NK-92 (cell line): ENCODE measurements around the gene TLCD2.
"Not testable (repeated sequence)": the region's sequence is repeated elsewhere in the genome, so short reads cannot be mapped to it uniquely, and the experiment has no call there.

ENCODE experiments used
- DNase-seq: peaks from one replicate; lab custom pipeline; 2025; ENCODE audit not compliant: unreplicated experiment; lab: John Stamatoyannopoulos, UW

TLCD2 gene

GRCh38 chr17:1709971-1710806 is at the start of gene TLCD2:
TSS of gene TLCD2 (minus strand) at chr17:1710377. CDS start at chr17:1710242, 135 bp downstream.
- no peak for DNase-seq

DNA sequence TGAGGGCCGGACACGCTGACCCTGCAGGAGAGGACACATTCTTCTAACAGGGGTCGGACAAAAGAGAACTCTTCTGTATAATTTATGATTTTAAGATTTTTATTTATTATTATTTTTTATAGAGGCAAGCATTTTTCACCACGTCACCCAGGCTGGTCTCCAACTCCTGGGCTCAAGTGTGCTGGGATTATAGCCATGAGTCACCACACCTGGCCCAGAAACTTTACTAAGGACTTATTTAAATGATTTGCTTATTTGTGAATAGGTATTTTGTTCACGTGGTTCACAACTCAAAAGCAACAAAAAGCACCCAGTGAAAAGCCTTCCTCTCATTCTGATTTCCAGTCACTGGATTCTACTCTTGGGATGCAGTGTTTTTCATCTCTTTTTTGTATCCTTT is 49.4 kb upstream of the TLCD2 start:
- no peak for DNase-seq

DNA sequence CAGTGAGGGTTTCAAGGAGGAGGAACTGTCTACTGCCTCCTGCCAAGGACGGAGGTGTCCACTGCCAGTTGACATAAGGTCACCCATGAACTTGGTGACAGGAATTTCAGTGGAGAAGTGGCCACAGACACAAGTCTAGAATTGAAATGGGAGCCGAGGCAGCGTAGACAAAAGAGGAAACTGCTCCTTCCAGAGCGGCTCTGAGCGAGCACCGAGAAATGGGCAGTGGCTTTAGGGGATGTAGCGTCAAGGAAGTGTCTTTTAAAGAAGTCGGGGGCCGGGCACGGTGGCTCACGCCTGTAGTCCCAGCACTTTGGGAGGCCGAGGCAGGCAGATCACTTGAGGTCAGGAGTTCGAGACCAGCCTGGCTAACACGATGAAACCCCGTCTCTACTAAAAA is 48.6 kb upstream of the TLCD2 start:
- no peak for DNase-seq

- no peak for DNase-seq
These were observed 45.7 kb upstream of the TLCD2 start for GRCh38 chr17:1755827-1756262.

- DNase-seq = no peak
These were observed 45.2 kb upstream of the TLCD2 start for GRCh38 chr17:1755252-1755826.

- DNase-seq = no peak
These were observed 44.4 kb upstream of the TLCD2 start for GRCh38 chr17:1754430-1755112.

DNA sequence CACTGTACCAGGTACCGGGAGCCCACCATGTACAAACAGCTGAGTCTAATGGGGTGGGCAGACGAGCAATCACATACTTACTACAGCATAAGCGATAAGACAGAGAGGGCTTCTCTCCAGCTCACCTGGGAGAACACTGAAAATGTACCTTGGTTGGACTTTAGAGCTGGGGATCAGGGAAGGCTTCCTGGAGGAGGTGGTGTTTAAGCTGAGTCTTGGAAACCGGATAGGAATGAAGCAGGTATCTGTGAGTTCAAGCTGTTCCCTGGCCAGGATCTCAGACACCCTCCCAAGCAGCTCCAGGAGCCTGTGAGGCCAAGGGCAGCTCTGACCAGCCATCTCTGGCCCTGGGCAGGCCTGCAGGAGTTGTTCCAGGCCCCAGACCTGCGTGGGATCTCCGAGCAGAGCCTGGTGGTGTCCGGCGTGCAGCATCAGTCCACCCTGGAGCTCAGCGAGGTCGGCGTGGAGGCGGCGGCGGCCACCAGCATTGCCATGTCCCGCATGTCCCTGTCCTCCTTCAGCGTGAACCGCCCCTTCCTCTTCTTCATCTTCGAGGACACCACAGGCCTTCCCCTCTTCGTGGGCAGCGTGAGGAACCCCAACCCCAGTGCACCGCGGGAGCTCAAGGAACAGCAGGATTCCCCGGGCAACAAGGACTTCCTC is 43.7 kb upstream of the TLCD2 start:
- DNase-seq = no peak

DNA sequence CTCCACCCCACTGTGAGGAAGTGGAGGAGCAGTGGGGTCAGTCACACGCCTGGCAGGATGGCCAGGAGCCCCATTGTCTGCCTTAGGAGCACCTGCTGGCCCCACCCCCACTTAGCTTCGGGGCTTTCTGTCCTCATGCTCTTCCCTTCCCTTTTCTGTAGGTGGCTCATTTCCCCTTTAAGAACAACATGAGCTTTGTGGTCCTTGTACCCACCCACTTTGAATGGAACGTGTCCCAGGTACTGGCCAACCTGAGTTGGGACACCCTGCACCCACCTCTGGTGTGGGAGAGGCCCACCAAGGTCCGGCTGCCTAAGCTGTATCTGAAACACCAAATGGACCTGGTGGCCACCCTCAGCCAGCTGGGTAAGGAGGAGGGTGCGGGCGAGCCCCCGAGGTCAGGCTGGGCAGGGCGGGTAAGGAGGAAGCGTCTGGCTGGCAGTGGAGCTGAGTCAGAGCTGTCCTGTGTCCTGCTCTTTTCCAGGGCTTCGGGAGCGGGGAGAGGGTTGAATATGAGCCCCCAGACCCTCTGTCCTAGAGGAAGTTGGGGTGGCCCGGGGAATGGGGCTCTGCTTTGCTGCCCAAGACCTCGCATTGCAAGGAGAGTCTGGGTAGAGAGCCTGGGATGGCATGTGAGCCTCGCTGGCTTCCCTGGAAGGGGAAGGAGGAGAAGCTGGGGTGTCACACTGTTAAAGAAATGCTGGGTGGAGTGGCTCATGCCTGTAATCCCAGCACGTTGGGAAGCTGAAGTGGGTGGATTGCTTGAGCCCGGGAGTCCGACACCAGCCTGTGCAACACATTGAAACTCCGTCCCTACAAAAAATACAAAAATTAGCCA is 42.5 kb upstream of the TLCD2 start:
- no peak for DNase-seq

- no peak for DNase-seq
These were observed 40.5 kb upstream of the TLCD2 start for GRCh38 chr17:1750628-1751027.

DNA sequence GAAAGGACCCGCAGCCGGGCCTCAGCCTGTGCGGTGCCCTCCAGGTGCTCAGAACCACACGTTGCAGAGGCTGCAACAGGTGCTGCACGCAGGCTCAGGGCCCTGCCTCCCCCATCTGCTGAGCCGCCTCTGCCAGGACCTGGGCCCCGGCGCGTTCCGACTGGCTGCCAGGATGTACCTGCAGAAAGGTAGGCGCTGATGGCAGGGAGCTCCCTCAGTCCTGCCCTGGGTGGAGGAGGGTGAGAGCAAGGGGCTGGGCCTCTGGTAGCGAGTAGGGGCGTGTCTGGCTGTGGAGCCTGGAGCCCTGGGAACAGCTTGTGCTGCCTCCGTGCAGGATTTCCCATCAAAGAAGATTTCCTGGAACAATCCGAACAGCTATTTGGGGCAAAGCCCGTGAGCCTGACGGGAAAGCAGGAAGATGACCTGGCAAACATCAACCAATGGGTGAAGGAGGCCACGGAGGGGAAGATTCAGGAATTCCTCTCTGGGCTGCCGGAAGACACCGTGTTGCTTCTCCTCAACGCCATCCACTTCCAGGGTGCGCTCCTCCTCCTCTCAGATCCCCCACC is 36.9 kb upstream of the TLCD2 start:
- DNase-seq = no peak

- DNase-seq = no peak
These were observed 35.4 kb upstream of the TLCD2 start for GRCh38 chr17:1745513-1746020.

DNA sequence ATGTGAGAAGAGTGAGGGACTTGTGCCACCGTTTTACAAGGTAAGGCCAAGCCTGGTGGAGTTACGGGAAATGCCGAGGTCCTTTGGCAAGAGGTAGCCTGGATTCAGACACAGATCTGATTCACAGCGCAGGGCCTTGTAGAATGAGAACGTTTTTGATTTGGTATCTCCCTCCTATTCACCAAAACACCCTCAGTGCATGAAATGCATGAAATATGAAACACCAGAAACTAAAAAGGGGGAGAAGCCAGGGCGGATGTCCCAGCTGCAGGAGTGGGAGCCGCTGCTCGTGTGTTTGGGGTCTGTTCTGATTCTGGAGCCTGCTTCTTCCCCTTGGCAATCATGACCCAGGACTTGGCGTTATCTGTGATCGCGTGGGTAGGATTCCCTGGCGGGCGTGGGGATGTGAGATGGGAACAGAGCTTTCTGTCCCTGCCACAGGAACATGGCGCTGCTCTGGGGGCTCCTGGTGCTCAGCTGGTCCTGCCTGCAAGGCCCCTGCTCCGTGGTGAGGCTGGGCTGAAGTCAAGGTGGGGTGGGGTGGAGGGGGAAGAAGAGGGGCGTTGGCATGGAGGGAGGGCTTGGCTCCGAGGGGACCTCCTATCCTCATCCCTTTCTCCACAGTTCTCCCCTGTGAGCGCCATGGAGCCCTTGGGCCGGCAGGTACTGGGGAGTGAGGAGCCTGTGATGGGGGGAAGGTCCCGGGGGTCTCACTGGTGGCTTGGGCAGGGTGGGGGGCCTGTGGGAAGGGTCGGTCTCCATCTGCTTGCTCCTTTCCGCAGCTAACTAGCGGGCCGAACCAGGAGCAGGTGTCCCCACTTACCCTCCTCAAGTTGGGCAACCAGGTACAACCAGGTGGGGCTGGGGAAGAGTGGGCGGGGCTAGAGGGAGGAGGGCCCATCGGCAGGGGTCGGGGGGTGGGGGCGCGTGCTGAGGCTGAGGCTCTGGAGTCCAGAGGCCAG is 34.7 kb upstream of the TLCD2 start:
- DNase-seq = no peak

DNA sequence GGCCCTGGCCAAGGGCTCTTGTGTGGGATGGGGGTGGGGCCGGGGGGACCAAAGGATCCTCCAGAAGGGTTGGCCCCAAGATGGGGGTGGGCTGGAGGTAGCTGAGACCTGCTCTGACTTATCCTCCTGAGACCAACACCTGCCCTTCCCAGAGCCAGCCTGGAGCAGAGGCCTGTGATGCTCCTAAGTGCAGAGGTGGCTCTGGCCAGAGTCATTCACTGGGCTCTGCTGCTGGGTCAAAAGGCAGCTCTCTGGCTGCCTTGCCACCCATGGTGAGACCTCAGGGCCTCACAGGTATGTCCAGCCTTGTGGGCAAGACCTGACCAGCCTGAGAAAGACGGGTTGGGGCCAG is 32.9 kb upstream of the TLCD2 start:
- DNase-seq = no peak

DNA sequence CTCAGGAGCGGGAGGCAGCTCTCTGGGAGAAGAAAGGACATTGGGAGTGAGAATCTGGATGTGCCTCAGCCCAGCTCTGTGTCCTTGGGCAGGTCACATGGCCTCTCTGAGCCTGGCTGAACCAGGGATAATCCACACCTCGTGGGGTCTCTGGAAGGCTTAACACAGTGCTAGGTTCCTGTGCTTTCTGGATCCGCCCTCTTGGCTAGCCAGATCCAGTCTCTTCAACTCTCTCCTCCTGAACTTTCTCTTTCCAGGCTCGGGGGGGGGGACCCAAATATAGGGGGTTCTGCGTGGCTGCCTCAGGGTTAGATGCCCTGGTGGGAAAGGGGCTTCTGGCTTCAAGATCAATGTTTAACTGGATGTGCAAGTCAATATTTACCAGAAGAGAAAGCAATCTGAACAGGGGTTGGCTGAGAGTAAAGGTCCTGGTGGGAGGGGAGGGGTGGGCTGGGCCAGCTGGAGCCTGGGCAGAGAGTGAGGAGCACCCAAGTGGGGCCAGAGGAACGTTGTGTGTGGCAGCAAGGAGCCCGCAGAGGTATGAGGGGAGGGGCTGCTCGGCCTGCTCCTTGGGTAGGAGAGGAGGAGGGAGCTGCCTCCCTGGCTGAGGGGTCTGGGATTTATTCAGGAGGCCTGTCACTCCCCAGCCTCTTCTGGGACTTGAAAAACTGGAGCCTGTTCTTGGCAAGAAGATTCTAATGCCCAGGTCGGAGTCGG is 32.4 kb upstream of the TLCD2 start, which contains the start of gene SERPINF2:
Gene SERPINF2 (plus strand): TSS at position 501 of the 717 bp plus-strand sequence. CDS start 2,125 bp downstream, outside the sequence.
- no peak for DNase-seq

DNA sequence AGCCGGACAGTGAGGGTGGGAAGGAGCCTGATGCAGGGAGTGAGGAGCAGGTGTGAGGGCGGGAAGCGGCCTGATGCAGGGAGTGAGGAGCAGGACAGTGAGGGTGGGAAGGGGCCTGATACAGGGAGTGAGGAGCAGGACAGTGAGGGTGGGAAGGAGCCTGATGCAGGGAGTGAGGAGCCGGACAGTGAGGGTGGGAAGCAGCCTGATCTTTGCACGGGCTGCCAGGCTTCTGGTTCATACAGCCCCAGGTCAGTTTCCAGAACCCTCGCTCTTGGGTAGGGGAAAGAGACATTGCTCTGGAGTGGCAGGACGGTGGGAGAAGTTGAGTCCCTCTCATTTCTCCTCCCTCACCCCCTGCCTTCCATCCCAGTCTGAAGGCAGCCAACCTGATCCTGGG is 31.7 kb upstream of the TLCD2 start:
- not testable (repeated sequence) for DNase-seq

DNA sequence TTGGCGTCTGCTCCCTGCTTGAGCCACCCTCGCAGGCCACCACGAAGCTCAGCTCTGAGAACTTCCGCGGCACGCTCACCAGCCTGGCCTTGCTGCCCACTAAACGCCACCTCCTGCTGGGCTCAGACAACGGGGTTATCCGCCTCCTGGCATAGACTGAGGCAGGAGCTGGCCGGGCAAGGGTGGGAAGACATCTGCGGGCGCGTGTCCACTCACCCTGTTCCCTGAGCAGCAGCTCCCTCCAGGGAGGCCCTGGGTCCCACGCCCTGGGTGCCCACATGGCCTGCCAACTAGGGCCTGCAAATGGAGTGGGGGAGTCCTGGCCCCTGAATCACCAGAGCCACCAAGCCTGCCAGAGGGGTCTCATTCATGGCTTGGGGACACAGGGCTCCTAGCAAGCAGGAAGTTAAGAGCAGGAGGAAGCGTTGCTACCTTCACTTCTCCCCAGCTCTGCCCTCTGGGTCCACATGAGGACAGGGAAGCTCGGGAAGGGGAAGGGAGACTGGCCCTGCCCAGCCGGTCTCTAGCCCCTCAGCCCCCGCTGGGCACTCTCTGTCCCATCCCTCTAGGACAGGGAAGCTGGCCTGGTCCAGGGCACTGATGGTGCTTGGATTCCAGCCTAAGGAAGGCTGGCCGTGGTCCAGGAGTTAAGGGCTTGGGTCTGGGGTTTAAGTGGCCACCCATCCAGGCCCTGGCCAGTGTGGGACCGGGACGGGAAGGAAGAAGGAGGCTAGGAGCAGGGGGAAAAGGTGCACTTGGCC is 27.5 kb upstream of the TLCD2 start:
- DNase-seq = no peak
